ENCODE results near the gene DKKL1. TPM values are rescaled to one million over a fixed set of nuclear protein-coding genes. Genes with fewer than 3 reads are reported as not detected.
A peak's percentile ranks its signal among the peaks of the same experiment; 100 is the strongest.

The DKKL1 gene
- total RNA-seq, 1 donor from 2014 or later: 0.58 TPM

DNA sequence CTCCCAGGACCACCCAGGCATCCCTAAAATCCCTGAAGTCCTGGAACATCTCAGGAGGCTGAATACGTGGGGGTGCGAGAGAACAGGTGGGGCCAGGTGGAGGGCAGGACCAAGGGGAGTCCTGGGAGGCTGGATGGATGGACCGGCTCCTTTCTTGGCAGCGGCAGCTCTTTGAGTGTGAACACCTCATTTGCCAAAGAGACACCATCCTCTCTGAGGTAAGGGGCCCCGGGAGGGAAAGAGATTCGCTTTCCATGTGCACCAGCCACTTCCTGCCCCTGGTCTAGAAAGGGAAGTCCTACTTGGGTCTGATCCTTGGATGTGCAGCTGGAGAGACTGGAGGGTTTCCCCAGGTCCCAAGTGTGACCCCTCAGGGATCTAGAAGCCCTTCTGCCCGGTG is 43.4 kb downstream of the DKKL1 start:
- Histone ChIP-seq H3K36me3 (ENCODE audit: control insufficient read depth, insufficient read depth, low read length) (no peaks in the 10 kb centered on the region), H3K27me3 (ENCODE audit: control insufficient read depth, insufficient read depth, low read length) (no peaks in the 10 kb centered on the region), H3K4me3 (ENCODE audit: low read depth, low read length) (no peak overlapping the region)
- no peak for DNase-seq (ENCODE audit: low read depth)
- TF ChIP-seq, protein P1, sequence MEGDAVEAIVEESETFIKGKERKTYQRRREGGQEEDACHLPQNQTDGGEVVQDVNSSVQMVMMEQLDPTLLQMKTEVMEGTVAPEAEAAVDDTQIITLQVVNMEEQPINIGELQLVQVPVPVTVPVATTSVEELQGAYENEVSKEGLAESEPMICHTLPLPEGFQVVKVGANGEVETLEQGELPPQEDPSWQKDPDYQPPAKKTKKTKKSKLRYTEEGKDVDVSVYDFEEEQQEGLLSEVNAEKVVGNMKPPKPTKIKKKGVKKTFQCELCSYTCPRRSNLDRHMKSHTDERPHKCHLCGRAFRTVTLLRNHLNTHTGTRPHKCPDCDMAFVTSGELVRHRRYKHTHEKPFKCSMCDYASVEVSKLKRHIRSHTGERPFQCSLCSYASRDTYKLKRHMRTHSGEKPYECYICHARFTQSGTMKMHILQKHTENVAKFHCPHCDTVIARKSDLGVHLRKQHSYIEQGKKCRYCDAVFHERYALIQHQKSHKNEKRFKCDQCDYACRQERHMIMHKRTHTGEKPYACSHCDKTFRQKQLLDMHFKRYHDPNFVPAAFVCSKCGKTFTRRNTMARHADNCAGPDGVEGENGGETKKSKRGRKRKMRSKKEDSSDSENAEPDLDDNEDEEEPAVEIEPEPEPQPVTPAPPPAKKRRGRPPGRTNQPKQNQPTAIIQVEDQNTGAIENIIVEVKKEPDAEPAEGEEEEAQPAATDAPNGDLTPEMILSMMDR (IDR thresholded peaks at IDR 0.05; ENCODE audit: insufficient read depth, low read length, poor library complexity, severe bottlenecking): no peak

DNA sequence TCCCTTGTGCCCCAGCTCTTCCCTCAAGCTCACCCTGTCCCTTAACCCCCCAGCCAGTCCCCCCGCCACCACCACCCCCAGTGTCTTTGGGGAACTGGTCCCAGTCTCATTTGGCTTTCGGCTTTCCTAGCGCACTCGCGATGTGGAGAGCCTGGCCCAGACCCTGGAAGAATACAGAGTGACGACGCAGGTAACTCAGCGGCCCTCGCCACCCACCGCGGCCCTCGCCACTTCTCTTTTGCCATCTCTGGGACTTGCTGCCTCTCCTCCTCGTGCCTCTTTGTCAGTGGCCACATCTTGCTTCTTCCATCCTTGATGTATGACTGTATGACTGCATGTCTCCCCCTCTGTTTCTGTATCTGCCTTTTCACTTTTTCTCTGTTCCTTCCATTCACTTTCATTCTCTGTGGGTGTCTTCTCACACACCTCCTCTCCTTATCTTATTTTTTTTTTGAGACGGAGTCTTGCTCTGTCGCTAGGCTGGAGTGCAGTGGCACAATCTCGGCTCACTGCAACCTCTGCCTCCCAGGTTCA is 43.9 kb downstream of the DKKL1 start:
- H3K27me3 ChIP-seq (ENCODE audit: control insufficient read depth, insufficient read depth, low read length): no peaks in the 10 kb centered on the region
- no peaks in the 10 kb centered on the region for H3K36me3 ChIP-seq (ENCODE audit: control insufficient read depth, insufficient read depth, low read length)
- H3K4me3 ChIP-seq (ENCODE audit: low read depth, low read length): no peak overlapping the region
- no peak for DNase-seq (ENCODE audit: low read depth)
- TF ChIP-seq, protein P1 (IDR thresholded peaks at IDR 0.05; ENCODE audit: insufficient read depth, low read length, poor library complexity, severe bottlenecking): no peak

DNA sequence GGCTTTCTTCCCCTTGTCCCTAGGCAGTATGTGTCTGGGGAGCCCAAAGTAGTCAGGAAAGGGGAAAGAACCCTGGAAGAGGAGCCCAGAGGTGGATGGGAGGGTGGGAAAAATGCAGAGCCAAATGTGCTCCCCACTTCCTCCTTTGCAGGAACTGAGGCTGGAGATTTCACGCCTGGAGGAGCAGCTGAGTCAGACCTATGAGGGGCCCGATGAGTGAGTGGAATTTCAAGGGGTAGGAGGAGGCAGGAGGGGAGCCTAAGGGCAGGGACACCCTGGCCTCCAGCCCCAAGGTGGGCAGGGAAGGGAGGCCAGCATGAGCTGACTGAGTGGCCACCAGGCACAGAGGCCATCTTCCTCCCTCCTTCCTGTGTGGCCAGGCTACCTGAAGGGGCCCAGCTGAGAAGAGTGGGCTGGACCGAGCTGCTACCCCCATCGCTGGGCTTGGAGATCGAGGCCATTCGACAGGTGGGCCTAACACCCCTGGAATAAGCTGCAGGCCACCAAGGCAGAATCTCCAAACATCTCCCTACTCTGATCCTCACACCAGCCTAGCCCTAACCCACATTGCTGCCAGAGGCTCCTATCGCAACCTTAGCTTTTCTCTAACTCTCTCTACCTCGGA is 45.3 kb downstream of the DKKL1 start:
- no peak overlapping the region for H3K4me3 ChIP-seq (ENCODE audit: low read depth, low read length)
- no peaks in the 10 kb centered on the region for H3K27me3 ChIP-seq (ENCODE audit: control insufficient read depth, insufficient read depth, low read length)
- H3K36me3 ChIP-seq (ENCODE audit: control insufficient read depth, insufficient read depth, low read length): no peaks in the 10 kb centered on the region
- TF ChIP-seq, protein P1 (IDR thresholded peaks at IDR 0.05; ENCODE audit: insufficient read depth, low read length, poor library complexity, severe bottlenecking): no peak
- DNase-seq (ENCODE audit: low read depth): peak; percentile 16

DNA sequence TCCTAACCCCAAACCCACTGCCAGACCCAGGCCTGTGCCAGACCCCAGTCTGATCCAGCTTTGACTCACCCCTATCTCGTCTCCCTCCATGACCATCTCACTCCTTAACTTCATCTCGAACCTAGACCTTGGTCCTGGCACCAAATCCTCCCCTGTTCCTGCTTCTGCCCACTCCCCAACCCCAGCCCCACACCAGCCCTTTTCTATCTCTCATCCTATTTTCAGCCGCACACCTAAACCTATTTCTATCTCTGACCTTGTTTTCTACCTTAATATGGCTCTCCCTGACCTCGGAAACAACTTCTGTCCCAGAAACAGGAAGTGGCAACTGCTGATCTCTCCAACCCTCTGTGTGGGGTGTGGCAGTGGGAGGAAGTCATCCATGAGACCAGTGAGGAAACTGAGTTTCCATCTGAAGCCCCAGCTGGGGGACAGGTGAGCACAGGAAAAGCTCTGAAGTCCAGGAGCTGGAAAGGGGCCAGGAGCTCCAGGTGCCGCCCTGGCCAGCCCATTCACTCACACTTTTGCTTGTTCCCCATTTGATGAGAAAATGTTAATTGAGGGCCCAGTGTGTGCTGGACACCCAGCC is 45.9 kb downstream of the DKKL1 start:
- H3K27me3 ChIP-seq (ENCODE audit: control insufficient read depth, insufficient read depth, low read length): no peaks in the 10 kb centered on the region
- no peak for DNase-seq (ENCODE audit: low read depth)
- no peaks in the 10 kb centered on the region for H3K36me3 ChIP-seq (ENCODE audit: control insufficient read depth, insufficient read depth, low read length)
- H3K4me3 ChIP-seq (ENCODE audit: low read depth, low read length): no peak overlapping the region
- TF ChIP-seq, protein P1 (IDR thresholded peaks at IDR 0.05; ENCODE audit: insufficient read depth, low read length, poor library complexity, severe bottlenecking): no peak

DNA sequence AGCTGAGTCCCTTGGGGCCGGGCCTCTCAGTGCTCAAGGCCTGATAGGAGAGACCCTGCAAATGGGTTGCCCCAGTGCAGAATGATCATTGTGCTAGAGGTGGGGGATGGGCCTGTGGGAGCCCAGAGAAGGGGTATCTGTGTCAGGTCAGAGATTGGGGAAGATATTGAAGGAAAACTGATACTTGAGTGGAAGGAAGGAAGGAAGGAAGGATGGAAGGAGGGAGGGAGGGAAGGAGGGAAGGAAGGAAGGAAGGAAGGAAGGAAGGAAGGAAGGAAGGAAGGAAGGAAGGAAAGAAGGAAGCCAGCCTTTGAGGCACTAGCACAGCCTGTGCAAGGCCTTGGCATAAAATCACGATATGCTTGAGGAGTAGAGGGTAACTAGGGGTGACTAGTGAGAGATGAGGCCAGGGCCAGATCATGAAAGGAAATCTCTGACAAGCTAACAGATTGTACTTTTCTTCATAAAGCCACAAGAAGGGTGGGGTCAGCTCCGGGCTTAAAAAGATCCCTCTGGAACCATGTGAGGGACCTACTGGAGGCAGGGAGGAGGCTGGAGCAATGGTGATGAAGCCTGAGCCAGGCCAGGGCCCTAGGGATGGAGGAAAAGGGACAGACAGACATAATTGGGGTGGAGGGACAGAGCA is 48.1 kb downstream of the DKKL1 start:
- no peak overlapping the region for H3K4me3 ChIP-seq (ENCODE audit: low read depth, low read length)
- H3K27me3 ChIP-seq (ENCODE audit: control insufficient read depth, insufficient read depth, low read length): peaks cover 2% of the 10 kb centered on the region
- no peaks in the 10 kb centered on the region for H3K36me3 ChIP-seq (ENCODE audit: control insufficient read depth, insufficient read depth, low read length)
- TF ChIP-seq, protein P1 (IDR thresholded peaks at IDR 0.05; ENCODE audit: insufficient read depth, low read length, poor library complexity, severe bottlenecking): no peak
- DNase-seq (ENCODE audit: low read depth): no peak

Measured in kidney epithelial cell (primary cell).